HG02938 (cell line): ENCODE results near the gene CUL2.
"Not testable (repeated sequence)": the region's sequence is repeated elsewhere in the genome, so short reads cannot be mapped to it uniquely, and the experiment has no call there.

Source experiments
- ATAC-seq: cut with Tn5 transposase; IDR thresholded peaks from one replicate; pipeline ENCODE4 v1.9.1; 2021; ENCODE audit warnings: mild to moderate bottlenecking, moderate library complexity; ENCODE audit not compliant: unreplicated experiment

The CUL2 gene

GRCh38 chr10:34985146-34985545, 105.0 kb downstream of the CUL2 start:
- no peak for ATAC-seq

DNA sequence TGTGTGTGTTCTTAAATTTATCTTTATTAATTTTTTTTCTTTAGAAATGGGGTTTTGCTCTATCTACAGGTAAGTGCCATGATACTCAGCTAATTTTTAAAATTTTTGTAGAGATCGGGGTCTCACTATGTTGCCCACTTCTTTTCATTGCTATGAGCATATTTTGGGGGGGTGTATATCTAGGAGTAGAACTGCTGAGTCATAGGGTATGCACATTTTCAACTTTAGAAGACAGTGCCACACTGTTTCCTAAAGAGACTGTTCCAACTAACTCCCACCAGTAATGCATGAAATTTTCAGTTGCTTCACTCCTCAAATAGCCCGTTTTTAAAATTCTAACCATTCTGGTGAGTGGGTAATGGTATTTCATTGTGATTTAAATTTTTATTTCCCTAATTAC, 108.3 kb downstream of the CUL2 start:
- ATAC-seq: no peak

GRCh38 chr10:34979938-34980337, 110.2 kb downstream of the CUL2 start:
- no peak for ATAC-seq

DNA sequence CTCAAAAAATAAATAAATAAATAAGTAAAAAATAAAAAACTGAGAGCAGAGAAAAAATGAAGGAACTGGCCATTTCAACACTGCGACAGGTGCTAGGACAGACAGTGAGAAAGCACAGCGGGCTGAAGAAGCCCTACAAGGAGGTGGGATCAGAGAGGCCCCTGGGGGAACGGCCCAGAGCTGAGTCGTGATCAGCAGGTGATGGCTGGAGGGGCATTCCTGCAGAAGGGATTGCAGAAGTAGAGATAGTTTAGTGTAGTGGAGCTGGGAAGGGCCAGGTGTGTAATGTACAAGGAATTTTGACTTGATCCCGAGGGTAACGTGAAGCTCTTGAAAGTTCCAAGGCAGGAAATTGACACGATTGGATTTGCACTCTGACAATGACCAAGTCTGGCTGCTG, 112.1 kb downstream of the CUL2 start:
- ATAC-seq: no peak

- not testable (repeated sequence) for ATAC-seq
Observed at GRCh38 chr10:34976380-34976910, 113.7 kb downstream of the CUL2 start.

DNA sequence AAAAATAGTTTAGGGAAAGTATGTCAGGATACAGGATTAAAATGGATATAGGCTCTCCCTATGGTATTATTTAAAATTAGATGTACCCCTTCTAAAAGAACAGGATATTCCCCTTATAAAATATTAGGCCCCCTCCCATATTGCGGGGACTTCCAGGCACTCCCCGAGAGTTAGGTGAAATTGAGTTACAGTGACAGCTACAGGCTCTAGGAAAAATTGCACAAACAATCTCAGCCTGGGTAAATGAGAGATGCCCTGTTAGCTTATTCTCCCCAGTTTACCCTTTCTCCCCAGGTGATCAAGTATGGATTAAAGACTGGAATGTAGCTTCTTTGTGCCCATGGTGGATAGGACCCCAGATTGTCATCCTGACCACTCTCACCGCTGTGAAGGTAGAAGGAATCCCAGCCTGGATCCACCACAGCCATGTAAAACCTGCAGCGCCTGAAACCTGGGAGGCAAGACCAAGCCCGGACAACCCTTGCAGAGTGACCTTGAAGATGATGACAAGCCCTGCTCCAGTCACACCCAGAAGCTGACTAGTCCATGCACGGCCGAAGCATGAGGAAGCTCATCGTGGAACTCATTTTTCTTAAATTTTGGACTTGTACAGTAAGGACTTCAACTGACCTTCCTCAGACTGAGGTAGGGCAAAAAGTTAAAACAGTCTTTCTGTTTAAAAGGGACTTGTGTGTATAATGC, 115.6 kb downstream of the CUL2 start:
- not testable (repeated sequence) for ATAC-seq

- not testable (repeated sequence) for ATAC-seq
Observed at GRCh38 chr10:34973757-34974156, 116.4 kb downstream of the CUL2 start.

DNA sequence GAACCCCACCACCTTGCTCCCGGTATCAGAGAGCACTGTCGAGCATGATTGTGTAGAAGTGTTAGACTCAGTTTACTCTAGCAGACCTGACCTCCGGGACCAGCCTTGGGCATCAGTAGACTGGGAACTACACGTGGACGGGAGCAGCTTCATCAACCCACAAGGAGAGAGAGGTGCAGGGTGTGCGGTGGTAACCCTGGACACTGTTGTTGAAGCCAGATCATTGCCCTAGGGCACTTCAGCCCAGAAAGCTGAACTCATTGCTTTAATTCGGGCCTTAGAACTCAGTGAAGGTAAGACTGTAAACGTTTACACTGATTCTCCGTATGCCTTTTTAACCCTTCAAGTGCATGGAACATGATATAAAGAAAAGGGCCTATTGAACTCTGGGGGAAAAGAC, 117.0 kb downstream of the CUL2 start:
- not testable (repeated sequence) for ATAC-seq

- not testable (repeated sequence) for ATAC-seq
Observed at GRCh38 chr10:34972591-34972990, 117.5 kb downstream of the CUL2 start.

DNA sequence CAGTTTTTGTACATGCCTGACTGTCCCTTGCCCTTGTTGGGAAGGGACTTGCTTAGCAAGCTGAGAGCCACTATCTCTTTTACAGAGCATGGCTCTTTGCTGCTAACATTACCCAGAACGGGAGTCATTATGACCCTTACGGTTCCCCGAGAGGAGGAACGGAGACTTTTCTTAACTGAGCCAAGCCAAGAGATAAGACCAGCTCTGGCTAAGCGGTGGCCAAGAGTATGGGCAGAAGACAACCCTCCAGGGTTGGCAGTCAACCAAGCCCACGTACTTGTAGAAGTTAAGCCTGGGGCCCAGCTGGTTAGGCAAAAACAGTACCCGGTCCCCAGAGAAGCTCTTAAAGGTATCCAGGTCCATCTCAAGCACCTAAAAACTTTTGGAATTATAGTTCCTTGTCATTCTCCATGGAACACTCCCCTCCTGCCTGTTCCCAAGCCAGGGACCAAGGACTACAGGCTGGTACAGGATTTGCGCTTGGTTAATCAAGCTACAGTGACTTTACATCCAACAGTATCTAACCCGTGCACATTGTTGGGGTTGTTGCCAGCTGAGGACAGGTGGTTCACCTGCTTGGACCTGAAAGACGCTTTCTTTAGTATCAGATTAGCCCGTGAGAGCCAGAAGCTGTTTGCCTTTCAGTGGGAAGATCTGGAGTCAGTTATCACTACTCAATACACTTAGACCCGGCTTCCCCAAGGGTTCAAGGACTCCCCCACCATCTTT, 118.4 kb downstream of the CUL2 start:
- not testable (repeated sequence) for ATAC-seq

DNA sequence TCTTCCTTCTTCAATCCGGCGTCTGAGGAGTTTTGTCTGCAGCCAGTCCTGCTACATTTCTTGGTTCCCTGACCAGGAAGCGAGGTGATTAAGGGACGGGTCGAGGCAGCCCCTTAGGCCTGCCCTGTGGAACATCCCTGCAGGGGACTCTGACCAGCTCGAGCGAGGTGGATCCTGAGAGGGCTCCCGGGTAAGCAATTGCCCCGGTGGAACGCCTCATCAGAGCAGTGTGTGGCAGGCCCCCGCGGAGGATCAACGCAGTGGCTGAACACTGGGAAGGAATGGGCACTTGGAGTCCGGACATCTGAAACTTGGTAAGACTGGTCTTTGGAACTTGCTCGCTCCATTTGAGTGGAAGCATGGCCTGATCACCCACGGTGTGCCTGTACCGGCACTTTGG, 121.0 kb downstream of the CUL2 start:
- ATAC-seq: no peak

GRCh38 chr10:34967335-34967880, 122.7 kb downstream of the CUL2 start:
- no peak for ATAC-seq

- ATAC-seq: no peak
Observed at GRCh38 chr10:34966451-34966850, 123.7 kb downstream of the CUL2 start.

GRCh38 chr10:34966040-34966439, 124.1 kb downstream of the CUL2 start:
- no peak for ATAC-seq

- no peak for ATAC-seq
Observed at GRCh38 chr10:34964166-34964800, 125.9 kb downstream of the CUL2 start.

DNA sequence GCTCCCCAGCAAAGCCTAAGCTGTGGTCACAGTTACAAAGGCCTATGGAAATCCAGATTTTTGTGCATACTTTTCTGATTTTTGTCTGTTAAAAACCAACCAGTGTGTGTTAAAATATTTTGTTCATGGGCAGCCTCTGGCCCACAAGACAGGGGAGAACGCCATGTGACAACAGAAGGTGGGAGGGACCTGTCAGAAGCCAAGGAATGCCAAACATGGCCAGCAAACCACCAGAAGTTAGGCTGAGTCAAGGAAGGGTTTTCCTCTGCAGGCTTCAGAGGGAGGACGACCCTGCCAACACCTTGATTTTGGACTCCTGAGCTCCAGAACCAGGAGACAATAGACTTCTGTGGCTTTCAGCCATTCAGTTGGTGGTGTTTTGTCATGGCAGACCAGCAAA, 127.3 kb downstream of the CUL2 start:
- no peak for ATAC-seq

GRCh38 chr10:34960983-34961382, 129.2 kb downstream of the CUL2 start:
- ATAC-seq: no peak

GRCh38 chr10:34959786-34960185, 130.4 kb downstream of the CUL2 start:
- no peak for ATAC-seq

DNA sequence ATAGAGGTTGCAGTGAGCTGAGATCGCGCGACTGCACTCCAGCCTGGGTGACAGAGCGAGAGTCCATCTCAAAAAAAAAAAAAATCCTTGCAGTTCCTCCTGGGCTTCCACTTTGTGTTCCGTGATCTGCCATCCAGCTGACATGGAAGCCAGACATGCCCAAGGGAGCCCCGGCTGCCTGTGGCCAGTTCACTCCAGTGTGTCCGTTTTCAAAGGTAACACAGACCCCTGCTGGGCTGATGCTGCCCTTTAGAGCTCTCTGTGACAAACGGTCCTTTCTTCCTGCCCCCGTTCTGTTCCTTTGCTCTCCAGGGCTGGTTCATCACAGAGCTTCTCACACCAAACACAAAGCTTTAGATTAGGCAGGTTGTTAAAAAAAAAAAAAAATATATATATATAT, 130.8 kb downstream of the CUL2 start:
- no peak for ATAC-seq
